GM19099 (cell line): ENCODE measurements around the gene C11orf21.

Experiments used
- POLR2A ChIP-seq: IDR thresholded peaks from 3 replicates; pipeline ENCODE4 v1.6.1; 2011; ENCODE audit warnings: low read depth; ENCODE audit not compliant: insufficient read length; ENCODE audit errors: extremely low read depth

The C11orf21 gene

DNA sequence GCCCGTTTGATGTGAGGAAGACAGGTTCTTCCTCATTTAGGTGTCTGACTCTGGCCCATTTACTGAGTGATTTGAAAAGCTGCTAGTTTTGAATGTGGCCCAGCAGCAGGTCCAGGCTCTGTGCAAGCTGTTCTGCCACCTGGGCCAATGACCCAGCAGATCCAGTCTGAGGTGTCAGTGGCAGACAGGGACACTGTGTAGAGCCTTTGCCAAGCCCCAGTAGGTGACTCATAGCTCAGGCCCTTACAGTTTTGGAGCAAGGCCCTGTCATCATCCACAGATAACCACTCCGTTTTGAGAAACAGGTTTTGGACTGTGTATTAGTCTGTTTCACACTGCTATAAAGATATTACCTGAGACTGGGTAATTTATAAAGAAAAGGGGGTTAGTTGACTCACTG, 24.0 kb upstream of the C11orf21 start:
- no peak for TF ChIP-seq POLR2A

DNA sequence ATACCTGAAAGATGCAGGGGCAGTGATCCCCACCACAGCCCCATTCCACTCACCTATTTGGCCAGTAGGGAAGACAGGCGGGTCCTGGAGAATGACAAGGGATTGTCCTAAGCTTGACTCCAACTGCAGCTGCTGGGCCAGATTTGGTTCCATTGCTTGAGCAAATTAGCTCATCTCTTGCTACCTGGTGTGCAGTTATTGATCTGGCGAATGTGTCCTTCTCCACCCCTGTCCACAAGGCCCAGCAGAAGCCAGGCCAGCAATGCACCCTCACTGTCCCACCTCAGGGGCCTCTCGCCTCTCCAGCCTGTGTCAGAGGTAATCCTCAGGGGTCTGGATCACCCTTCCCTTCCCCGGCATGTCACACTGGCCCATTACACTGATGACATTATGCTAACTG, 23.4 kb upstream of the C11orf21 start:
- no peak for TF ChIP-seq POLR2A

DNA sequence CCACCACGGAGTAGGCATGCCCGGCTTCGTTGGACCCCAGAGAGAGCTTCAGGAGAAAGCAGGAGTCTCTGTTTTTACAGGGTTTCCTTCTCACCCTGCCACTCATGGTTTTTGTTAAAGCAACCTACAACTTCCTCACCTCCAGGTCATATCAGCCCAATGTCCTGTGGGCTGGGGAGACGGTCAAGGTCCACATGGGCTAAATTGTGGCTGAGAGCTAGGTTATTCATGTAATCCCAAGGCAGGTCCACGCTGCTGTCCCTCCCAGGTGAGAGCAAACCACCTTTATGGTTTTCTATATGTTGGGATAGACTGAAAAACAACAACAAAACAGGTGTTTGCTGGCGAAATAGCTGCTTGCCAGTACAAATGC, 19.6 kb upstream of the C11orf21 start:
- no peak for TF ChIP-seq POLR2A

DNA sequence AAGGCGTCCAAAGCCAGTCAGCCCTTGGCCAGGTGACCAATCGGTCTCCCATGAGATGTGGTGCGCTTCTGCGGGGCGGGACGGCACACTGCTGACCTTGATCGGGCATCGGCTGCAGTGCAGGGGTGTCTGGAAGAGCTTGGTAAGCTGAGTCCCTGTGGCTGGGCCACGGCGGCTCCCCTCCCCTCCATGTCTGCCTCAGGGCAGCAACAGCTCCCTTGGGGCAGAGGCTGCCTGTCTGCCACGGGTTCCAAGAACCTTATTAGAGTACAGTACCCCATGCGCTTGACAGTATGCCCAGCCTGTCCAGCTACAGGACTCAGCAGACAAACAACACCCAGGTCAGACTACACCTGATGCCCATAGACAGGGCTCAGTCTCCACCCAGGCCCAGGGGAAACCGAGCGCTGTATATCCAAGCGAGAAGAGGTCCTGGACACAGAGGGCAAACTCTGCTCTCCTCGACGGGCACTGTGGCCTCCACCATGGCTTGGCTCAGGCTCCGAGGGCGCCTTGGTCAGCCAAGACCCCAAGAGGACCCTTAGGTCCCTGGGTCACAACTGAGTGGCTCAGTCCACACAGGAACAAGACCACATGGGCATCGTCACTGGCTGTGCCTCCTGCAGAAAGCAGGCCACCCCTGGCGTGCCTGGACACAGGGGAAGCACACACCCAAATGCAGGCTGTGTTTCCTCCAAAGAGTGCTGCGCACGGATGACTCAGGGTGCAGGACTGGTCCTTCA, 19.0 kb upstream of the C11orf21 start:
- no peak for TF ChIP-seq POLR2A

DNA sequence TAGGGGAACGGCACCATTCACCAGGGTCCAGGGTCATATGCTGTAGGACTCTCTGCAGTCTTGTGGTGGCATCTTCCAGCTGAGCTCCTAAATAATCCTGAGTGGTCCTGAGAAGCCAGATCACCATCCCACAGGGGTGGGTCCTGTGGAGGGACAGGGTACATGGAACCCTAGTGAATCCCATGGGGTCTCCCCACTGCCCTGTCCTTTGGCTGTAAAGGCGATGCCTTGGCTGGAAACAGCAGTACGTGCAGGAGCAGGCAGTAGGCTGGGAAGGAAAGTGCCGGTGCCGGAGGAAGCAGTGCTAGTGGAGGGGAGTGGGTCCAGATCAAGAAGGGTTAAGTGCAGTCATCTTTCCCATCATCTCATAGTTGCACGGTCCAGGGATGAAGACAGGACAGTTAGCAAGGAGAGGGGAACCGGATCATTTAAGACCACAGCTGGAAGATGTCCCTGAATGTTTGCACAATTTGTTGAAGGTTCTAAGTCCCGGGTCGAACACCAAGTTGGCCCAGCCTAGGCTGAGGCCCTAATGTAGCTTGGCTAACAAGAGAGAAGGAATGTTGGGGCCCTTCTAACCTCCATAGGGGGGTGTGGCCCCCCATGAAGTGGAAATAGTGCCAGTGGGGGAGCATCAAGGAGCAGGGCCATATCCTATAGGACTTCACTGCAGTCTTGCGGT, 18.2 kb upstream of the C11orf21 start:
- no peak for TF ChIP-seq POLR2A

DNA sequence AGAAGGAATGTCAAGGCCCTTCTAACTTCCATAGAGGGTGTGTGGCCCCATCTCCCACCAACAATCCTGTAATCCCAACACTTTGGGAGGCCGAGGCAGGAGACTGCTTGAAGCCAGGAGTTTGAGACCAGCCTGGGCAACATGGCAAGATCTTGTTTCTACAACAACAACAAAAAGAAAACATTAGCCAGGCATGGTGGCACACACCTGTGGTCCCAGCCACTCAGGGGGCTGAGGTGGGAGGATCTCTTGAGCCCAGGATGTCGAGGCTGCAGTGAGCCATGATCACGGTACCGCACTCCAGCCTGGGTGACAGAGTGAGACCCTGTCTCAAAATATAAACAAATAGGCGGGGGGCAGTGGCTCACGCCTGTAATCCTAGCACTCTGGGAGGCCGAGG, 17.0 kb upstream of the C11orf21 start:
- TF ChIP-seq POLR2A = no peak

DNA sequence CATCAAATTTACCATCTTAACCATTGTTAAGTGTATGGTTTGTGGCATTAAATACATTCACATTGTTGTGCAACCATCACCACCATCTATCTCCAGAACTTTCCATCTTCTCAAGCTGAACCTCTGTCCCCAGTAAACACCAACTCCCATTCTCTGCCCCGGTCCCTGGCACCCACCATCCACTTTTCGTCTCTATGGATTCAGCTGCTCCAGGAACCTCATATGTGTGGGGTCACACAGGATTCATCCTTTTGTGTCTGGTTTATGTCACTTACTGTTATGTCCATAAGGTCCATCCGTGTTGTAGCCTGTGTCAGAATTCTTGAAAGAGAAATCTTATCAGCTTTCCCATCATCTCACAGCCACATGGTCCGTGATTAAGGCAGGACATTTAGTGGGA, 16.4 kb upstream of the C11orf21 start:
- TF ChIP-seq POLR2A = no peak

DNA sequence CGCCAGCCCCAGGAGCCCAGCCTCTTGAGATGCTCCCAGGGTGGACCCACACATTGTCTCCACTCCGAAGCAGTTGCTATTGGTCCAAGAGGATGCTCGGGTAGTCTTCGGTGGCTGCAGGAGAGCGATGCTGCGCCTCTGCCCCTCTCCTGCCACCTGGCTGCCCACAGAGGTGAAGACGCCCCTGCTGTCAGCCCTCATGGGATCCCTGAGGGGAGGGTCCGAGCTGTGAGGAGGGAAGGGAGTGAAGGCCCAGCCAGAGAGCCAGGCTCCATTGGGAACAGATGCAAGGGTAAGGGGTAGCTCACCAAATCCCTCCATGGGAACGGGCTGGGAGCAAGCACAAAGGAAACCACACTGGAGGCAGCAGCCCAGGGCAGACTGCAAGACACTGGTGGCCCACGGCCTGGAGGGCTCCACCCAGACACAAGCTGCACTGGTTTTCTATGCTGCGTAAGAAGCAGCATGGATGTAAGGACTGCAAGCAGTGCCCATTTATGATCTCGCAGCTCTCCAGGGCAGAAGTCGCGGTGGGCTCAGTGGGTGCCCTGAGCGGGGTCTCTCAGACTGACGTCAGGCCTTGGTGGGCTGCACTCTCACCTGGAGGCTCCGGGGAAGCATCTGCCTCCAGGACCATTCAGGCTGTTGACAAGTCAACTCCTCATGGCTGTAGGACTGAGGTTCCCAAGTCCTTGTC, 15.8 kb upstream of the C11orf21 start:
- no peak for TF ChIP-seq POLR2A

DNA sequence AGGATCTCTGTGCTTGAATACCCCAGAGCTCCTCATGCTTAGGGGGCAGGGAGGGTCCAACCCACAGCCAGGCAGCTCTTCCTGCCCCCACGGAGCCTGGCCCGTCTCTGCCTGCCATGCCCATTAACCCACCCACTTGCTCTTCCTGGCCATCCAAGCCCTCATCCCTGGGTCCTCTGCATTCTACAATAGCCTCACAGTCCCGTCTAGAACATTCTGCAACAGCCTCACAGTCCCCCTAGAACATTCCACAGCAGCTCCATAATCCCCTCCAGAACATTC, 15.2 kb upstream of the C11orf21 start:
- no peak for TF ChIP-seq POLR2A

DNA sequence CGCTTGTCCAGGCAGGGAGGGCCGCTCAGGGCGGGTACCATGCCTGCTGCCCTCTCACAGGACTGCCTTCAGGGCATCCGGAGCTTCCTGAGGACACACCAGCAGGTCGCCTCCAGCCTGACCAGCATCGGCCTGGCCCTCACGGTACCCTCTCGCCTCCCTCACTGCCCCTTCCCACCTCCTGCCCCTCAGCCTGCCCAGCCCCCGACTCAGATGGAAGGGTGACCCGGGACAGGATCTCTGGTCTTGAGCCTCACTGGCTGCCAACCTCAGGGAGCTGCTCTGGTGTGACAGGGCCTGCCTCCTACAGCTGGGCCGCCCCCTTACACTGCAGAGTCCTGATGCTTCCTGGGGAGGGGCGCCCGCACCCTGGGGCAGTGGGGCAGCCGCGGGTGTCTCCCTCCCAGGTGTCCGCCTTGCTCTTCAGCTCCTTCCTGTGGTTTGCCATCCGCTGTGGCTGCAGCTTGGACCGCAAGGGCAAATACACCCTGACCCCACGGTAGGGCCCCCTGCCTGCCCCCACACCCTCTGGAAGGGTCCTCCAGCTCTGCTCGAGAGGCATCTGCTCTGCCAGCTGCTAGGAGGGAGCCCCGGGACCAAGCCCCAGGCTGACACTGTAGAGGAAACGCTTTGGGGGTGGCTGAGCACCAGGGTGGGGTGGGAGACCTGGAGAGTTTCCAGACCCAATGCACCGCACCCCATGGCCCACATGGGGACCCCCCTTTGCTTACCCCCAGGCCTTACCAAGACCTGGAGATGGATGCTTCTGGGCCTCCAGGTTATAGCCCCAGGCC, 14.6 kb upstream of the C11orf21 start:
- no peak for TF ChIP-seq POLR2A

DNA sequence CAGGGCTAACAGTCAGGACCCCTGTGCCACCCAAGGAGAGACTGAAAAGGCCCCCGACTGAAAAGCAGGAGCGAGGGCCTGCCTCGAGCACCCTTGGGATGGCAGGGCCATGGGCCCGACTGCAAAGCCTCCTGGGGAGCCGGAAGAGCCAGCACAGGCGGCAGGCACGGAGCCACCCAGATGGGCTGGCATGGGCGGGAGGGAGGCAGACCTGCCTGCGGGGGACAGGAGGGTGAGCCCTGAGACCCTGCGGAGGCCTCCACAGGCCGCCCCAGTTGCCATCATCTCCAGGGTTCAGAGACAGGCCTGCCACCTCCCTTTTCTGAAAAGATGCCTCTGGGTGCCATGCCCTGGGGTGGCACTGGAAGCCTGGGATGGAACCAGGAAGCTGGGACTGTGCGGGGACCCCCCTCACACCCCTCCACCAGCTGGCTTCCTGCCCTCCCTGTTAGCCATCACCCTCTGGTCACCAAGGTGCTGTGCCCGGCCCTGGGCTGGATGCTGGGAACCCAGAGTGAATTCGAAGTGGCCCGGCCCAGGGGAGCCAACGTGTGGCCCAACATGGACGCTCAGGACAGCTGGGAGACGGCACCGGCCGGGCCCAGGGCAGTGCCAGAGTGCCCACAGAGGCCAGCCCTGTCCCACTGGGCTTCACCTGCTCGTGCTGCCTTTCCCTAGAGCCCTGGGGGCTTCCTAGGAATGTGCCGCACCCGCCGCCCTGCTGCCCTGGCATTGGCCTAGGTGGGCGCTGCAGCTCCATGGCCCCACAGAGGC, 13.9 kb upstream of the C11orf21 start:
- no peak for TF ChIP-seq POLR2A

DNA sequence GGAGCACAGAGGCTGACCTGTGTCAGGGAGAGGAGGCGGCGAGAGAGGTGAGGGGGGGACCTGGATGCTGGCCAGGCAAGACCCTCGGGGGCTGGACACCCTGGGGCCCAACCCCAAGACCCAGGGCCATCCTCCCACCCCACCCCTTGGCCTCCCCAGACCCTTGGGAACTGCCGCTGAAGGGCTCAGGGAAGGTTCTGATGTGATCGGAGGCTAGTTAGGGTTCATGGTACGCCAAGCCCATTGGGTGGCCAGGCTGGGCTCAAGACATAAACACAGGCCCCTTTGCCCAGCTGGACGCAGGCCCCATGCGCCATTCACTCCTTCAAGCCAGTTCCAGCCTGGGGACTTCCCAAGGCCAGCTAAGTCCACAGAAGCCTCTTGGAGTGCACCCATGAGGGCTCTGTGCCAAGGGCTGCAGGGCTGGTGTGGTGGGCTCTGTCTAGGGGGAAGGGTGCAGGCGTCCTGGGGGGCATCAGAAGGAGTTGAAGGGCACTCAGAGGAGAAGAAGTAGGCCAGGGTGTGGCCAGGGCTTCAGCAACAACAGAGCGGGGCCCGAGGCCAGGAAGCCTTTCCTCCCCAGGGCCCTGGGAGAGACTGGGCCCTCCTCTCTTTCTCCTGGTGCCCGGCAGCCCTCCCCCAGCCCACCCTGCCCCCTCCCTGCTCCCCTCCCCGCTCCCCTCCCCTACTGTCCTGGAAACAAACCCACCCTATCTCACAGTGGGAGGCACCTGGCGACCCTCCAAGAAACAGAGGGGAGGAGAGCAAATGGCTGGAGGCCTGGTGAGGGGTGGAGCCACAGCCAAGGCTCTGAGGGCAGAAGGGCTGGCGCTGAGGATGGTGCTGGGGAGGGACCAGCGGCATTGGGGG, 13.0 kb upstream of the C11orf21 start:
- no peak for TF ChIP-seq POLR2A

DNA sequence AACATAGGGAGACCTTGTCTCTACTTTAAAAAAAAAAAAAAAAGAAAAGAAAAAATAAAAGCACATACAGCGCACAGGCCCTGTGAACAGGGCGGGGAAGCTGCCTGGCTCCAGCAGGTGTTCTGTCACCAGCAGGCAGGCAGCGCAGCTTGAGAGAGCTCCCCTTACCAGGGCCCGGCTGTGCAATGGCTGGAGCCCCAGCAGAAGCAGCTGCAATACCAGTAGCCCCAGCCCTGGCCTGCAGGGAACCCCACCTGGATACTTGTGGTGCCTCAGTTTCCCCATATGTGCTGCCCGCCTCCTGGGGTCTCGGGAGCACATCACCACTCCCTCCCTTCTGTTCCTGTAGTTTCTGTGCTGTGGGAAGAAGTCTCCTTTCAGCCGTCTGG, 12.4 kb upstream of the C11orf21 start:
- no peak for TF ChIP-seq POLR2A
